ENCODE results near the gene ITFG2.

DNA sequence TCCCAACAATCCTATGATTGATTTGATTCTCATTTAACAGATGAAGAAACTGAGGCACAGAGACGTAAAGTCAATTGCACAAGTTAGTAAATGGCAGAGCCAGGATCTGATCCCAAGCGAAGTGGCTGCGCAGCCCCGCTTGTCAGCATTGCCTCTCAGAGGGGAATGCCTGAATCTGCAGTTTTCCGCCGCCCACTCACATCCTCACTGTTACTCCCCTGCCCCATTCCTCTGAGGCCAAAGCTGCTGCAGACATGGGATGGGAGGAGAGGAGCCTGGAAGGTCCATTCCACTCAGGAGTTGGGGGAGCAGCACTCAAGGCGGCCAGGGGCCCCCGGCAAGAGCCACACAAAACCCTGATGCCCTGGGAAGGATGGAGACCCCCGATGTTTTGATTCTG lies 21.3 kb downstream of the ITFG2 start:
- TF ChIP-seq CTCF (IDR thresholded peaks at IDR 0.05; ENCODE audit: low read depth, low read length, missing input control) (no peak), YY1 (IDR thresholded peaks at IDR 0.05) (no peak), FOXA1 (IDR thresholded peaks at IDR 0.05) (no peak), RAD21 (IDR thresholded peaks at IDR 0.05) (no peak), HNF4A (conservative IDR thresholded peaks at IDR 0.05) (no peak), GABPA (IDR thresholded peaks at IDR 0.05 in 1 of 2, conservative IDR thresholded peaks at IDR 0.05 in 1 of 2) (no peak), JUND (IDR thresholded peaks at IDR 0.05) (no peak)
- TF ChIP-seq, protein P1, sequence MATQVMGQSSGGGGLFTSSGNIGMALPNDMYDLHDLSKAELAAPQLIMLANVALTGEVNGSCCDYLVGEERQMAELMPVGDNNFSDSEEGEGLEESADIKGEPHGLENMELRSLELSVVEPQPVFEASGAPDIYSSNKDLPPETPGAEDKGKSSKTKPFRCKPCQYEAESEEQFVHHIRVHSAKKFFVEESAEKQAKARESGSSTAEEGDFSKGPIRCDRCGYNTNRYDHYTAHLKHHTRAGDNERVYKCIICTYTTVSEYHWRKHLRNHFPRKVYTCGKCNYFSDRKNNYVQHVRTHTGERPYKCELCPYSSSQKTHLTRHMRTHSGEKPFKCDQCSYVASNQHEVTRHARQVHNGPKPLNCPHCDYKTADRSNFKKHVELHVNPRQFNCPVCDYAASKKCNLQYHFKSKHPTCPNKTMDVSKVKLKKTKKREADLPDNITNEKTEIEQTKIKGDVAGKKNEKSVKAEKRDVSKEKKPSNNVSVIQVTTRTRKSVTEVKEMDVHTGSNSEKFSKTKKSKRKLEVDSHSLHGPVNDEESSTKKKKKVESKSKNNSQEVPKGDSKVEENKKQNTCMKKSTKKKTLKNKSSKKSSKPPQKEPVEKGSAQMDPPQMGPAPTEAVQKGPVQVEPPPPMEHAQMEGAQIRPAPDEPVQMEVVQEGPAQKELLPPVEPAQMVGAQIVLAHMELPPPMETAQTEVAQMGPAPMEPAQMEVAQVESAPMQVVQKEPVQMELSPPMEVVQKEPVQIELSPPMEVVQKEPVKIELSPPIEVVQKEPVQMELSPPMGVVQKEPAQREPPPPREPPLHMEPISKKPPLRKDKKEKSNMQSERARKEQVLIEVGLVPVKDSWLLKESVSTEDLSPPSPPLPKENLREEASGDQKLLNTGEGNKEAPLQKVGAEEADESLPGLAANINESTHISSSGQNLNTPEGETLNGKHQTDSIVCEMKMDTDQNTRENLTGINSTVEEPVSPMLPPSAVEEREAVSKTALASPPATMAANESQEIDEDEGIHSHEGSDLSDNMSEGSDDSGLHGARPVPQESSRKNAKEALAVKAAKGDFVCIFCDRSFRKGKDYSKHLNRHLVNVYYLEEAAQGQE (IDR thresholded peaks at IDR 0.05) = no peak
- TF ChIP-seq, protein P2, sequence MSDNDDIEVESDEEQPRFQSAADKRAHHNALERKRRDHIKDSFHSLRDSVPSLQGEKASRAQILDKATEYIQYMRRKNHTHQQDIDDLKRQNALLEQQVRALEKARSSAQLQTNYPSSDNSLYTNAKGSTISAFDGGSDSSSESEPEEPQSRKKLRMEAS (IDR thresholded peaks at IDR 0.05) = no peak
- TF ChIP-seq, protein P3, sequence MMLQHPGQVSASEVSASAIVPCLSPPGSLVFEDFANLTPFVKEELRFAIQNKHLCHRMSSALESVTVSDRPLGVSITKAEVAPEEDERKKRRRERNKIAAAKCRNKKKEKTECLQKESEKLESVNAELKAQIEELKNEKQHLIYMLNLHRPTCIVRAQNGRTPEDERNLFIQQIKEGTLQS (IDR thresholded peaks at IDR 0.05) = no peak
